ENCODE measurements around the gene ACKR2. TPM values are rescaled to one million over a fixed set of nuclear protein-coding genes. Genes with fewer than 3 reads are reported as not detected.
"Not testable (repeated sequence)": the region's sequence is repeated elsewhere in the genome, so short reads cannot be mapped to it uniquely, and the experiment has no call there.

ACKR2 gene
- total RNA-seq, 3 donors from 2014 or later: 1.8 to 15.8 (median 6.9) TPM

- intact Hi-C loops (cut with DNase I; ENCODE audit: low total_unique reads): no loop called here
- Histone ChIP-seq H3K36me3 (no peaks in the 10 kb centered on the region), H3K27me3 (no peaks in the 10 kb centered on the region), H3K4me1 (peaks cover 0 to 5% of the 10 kb centered on the region in 2 donors), H3K4me3 (no peak overlapping the region), H3K27ac (no peak overlapping the region), H3K9me3 (no peaks in the 10 kb centered on the region)
- DNase-seq (ENCODE audit: low spot score in 2 of 2): no peak
- TF ChIP-seq POLR2AphosphoS5 (IDR thresholded peaks at IDR 0.05) (no peak), CTCF (IDR thresholded peaks at IDR 0.05) (no peak)
Measured at GRCh38 chr3:42876940-42877720, 67.9 kb downstream of the ACKR2 start.

DNA sequence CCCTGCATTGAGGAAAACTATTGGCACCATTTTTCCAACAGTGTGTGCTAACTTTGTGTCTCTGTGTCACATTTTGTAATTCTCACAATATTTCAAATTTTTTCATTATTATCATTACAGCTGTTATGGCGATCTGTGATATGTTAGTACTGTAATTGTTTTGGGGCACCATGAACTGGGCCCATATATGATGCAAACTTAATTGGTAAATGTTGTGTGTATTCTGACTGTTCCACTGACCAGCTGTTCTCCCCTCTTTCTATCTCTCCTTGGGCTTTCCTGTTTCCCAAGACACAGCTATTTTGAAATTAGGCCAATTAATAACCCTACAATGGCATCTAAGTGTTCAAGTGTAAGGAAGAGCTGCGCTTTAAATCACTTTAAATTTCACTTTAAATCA, 68.6 kb downstream of the ACKR2 start:
- Histone ChIP-seq H3K27ac (no peak overlapping the region), H3K9me3 (no peaks in the 10 kb centered on the region), H3K4me1 (peaks cover 0 to 5% of the 10 kb centered on the region in 2 donors), H3K36me3 (no peaks in the 10 kb centered on the region), H3K4me3 (no peak overlapping the region), H3K27me3 (no peaks in the 10 kb centered on the region)
- no peak for DNase-seq (ENCODE audit: low spot score in 2 of 2)
- intact Hi-C loops (cut with DNase I; ENCODE audit: low total_unique reads): no loop called here
- TF ChIP-seq POLR2A (IDR thresholded peaks at IDR 0.05) (no peak), POLR2AphosphoS5 (IDR thresholded peaks at IDR 0.05) (no peak)

- DNase-seq (ENCODE audit: low spot score in 2 of 2): no peak
- Histone ChIP-seq H3K9me3 (no peaks in the 10 kb centered on the region), H3K27ac (no peak overlapping the region), H3K27me3 (no peaks in the 10 kb centered on the region), H3K4me1 (peaks cover 0 to 5% of the 10 kb centered on the region in 2 donors), H3K4me3 (peak overlapping the region; percentile 61 to 79 (median 70)), H3K36me3 (no peaks in the 10 kb centered on the region)
- intact Hi-C loops (cut with DNase I; ENCODE audit: low total_unique reads): loop anchor here (10.0 kb wide), 1 partner anchor 665 kb away; no protein-coding TSS in a partner anchor
- no peak for TF ChIP-seq POLR2AphosphoS5 (IDR thresholded peaks at IDR 0.05)
- no peak for TF ChIP-seq CTCF (IDR thresholded peaks at IDR 0.05)
- TF ChIP-seq POLR2A (IDR thresholded peaks at IDR 0.05): no peak
Measured at GRCh38 chr3:42880183-42880582, 70.9 kb downstream of the ACKR2 start.

GRCh38 chr3:42880601-42881451, 71.6 kb downstream of the ACKR2 start:
- Histone ChIP-seq H3K4me1 (peaks cover 0 to 5% of the 10 kb centered on the region in 2 donors), H3K9me3 (no peaks in the 10 kb centered on the region), H3K36me3 (no peaks in the 10 kb centered on the region), H3K4me3 (peak overlapping the region; percentile 61 to 79 (median 70)), H3K27ac (peak overlapping the region; percentile 72 to 80), H3K27me3 (no peaks in the 10 kb centered on the region)
- intact Hi-C loops (cut with DNase I; ENCODE audit: low total_unique reads): loop anchor here (10.0 kb wide), 1 partner anchor 666 kb away; no protein-coding TSS in a partner anchor
- TF ChIP-seq POLR2AphosphoS5 (IDR thresholded peaks at IDR 0.05): peak in 1 of 3 donors; percentile 61
- peak; percentile 70 to 90 (median 89) for TF ChIP-seq CTCF (IDR thresholded peaks at IDR 0.05)
- no peak for TF ChIP-seq POLR2A (IDR thresholded peaks at IDR 0.05)
- DNase-seq (ENCODE audit: low spot score in 2 of 2): peak; percentile 69 to 82

DNA sequence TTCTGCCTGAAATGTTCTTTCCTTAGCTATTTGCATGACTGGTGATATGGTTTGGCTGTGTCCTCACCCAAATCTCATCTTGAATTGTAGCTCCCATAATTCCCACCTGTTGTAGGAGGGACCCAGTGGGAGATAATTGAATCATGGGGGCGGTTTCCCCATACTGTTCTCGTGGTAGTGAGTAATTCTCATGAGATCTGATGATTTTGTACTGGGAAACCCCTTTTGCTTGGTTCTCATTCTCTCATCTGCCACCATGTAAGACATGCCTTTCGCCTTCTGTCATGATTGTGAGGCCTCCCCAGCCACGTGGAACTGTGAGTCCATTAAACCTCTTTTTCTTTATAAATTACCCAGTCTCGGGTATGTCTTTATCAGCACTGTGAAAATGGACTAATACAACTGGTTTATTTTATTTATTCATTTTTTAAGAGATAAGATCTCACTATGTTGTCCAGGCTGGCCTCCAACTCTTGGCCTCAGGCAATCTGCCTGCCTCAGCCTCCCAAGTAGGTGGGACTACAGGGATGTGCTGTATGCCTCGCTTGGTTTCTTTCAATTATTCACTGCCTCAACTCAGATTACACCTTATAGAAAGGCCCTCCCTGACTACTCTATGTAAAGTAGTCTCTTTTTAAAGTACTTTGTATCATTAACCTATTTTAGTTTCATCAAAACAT, 74.1 kb downstream of the ACKR2 start:
- H3K27me3 ChIP-seq; DNase-seq (ENCODE audit: low spot score in 2 of 2); H3K4me1 ChIP-seq; H3K27ac ChIP-seq; H3K9me3 ChIP-seq; H3K36me3 ChIP-seq; H3K4me3 ChIP-seq: not testable (repeated sequence)
- intact Hi-C loops (cut with DNase I; ENCODE audit: low total_unique reads): loop anchor here (10.0 kb wide), 1 partner anchor 669 kb away; no protein-coding TSS in a partner anchor
